Erythroblast (primary cell): ENCODE results near the gene CDA.

ENCODE experiments used
- GATA1 ChIP-seq: IDR thresholded peaks from 2 replicates; pipeline ENCODE4 v1.6.1; 2011; ENCODE audit warnings: low read depth, mild to moderate bottlenecking, control low read depth, low read length, moderate library complexity
- POLR2A ChIP-seq: IDR thresholded peaks from 2 replicates; pipeline ENCODE4 v1.6.1; 2011; ENCODE audit warnings: mild to moderate bottlenecking, low read length

DNA sequence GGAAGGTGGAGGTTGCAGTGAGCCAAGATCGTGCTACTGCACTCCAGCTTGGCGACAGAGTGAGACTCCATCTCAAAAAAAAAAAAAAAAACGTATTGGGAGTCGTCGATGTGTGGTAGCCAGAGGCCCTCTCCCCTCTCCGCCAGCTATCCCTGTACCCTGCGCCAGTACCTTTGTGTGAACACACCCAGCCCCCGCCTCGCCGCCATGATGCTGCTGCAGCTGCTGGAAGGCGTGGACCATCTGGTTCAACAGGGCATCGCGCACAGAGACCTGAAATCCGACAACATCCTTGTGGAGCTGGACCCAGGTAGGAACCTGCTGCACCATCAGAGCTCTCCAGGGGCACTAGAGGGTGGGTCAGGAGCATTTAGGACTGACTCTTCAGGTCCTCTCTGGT lies 56.5 kb downstream of the CDA start:
- TF ChIP-seq POLR2A (no peak), GATA1 (no peak)
